ENCODE measurements around the gene THEM5.
"Not testable (repeated sequence)": the region's sequence is repeated elsewhere in the genome, so short reads cannot be mapped to it uniquely, and the experiment has no call there.

The THEM5 gene

GRCh38 chr1:151853411-151853943, at the start of gene THEM5:
THEM5 (minus strand) TSS chr1:151853712; CDS start chr1:151853565, 147 bp downstream.
- H3K27me3 Mint-ChIP-seq = no peaks in the 10 kb centered on the region
- no peak within 1 kb of the TSS for H3K4me3 Mint-ChIP-seq
- H3K36me3 Mint-ChIP-seq (ENCODE audit: low read depth) = peaks cover 11% of the 10 kb centered on the region
- H3K4me1 Mint-ChIP-seq (ENCODE audit: low read depth) = peaks cover 11% of the 10 kb centered on the region
- H3K27ac Mint-ChIP-seq = no peak within 1 kb of the TSS
- H3K9me3 Mint-ChIP-seq = no peaks in the 10 kb centered on the region

- no peak overlapping the region for H3K27ac Mint-ChIP-seq
- H3K4me3 Mint-ChIP-seq = no peak overlapping the region
- peaks cover 85% of the 10 kb centered on the region for H3K36me3 Mint-ChIP-seq (ENCODE audit: low read depth)
- H3K9me3 Mint-ChIP-seq = peaks cover 35% of the 10 kb centered on the region
- no peaks in the 10 kb centered on the region for H3K27me3 Mint-ChIP-seq
- peaks cover 77% of the 10 kb centered on the region for H3K4me1 Mint-ChIP-seq (ENCODE audit: low read depth)
Measured at GRCh38 chr1:151902858-151903257, 49.3 kb upstream of the THEM5 start.

- H3K27me3 Mint-ChIP-seq, H3K27ac Mint-ChIP-seq, H3K4me3 Mint-ChIP-seq: not testable (repeated sequence)
- Mint-ChIP-seq H3K36me3 (ENCODE audit: low read depth) (peaks cover 73% of the 10 kb centered on the region), H3K9me3 (peaks cover 28% of the 10 kb centered on the region), H3K4me1 (ENCODE audit: low read depth) (peaks cover 74% of the 10 kb centered on the region)
Measured at GRCh38 chr1:151900804-151901203, 47.3 kb upstream of the THEM5 start.

DNA sequence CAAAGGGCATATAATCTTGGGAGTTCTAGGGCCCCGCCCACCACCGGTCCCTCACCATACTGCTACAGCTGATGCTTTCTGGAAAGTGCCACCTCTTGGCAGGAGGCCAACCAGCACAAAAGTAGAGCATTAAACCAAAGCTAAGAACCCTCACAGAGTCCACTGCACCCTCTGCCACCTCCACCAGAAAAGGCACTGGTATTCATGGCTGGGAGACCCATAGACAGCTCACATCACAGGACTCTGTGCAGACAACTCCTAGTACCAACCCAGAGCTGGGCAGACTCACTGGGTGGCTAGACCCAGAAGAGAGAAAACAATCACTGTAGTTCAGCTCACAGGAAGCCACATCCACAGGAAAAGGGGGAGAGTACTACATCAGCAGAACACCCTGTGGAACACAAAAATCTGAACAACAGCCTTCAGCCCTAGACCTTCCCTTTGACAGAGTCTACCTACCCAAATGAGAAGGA, 45.0 kb upstream of the THEM5 start:
- H3K4me1 Mint-ChIP-seq (ENCODE audit: low read depth) = peaks cover 51% of the 10 kb centered on the region
- no peaks in the 10 kb centered on the region for H3K27me3 Mint-ChIP-seq
- peak overlapping the region; percentile 83 for H3K27ac Mint-ChIP-seq
- H3K36me3 Mint-ChIP-seq (ENCODE audit: low read depth) = peaks cover 71% of the 10 kb centered on the region
- H3K9me3 Mint-ChIP-seq = peaks cover 24% of the 10 kb centered on the region
- H3K4me3 Mint-ChIP-seq = peak overlapping the region; percentile 63

DNA sequence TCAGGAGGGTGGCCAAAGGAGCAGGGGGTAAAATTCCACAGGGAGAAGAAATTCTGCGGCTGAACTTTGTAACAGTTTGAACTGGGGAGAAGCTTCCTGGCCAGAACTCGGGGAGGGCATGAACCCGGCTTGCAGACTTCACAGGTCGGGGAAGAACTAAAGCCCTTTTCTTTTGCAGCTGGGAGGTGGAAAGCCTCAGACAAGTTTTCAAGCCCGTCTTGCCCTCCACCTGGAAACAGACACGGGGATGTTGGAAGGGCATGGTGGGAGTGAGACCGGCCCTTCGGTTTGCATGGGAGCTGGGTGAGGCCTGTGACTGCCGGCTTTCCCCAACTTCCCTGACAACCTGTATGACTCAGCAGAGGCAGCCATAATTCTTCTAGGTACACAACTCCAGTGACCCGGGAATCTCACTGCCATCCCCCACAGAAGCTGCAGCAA, 44.5 kb upstream of the THEM5 start:
- no peak overlapping the region for H3K27ac Mint-ChIP-seq
- no peaks in the 10 kb centered on the region for H3K27me3 Mint-ChIP-seq
- H3K4me1 Mint-ChIP-seq (ENCODE audit: low read depth) = peaks cover 48% of the 10 kb centered on the region
- peak overlapping the region; percentile 63 for H3K4me3 Mint-ChIP-seq
- H3K36me3 Mint-ChIP-seq (ENCODE audit: low read depth) = peaks cover 73% of the 10 kb centered on the region
- peaks cover 24% of the 10 kb centered on the region for H3K9me3 Mint-ChIP-seq

- H3K36me3 Mint-ChIP-seq (ENCODE audit: low read depth) = peaks cover 64% of the 10 kb centered on the region
- H3K9me3 Mint-ChIP-seq = no peaks in the 10 kb centered on the region
- H3K4me3 Mint-ChIP-seq = no peak overlapping the region
- H3K27ac Mint-ChIP-seq = no peak overlapping the region
- H3K27me3 Mint-ChIP-seq = no peaks in the 10 kb centered on the region
- H3K4me1 Mint-ChIP-seq (ENCODE audit: low read depth) = peaks cover 39% of the 10 kb centered on the region
Measured at GRCh38 chr1:151893176-151893924, 39.8 kb upstream of the THEM5 start.

- Mint-ChIP-seq H3K4me1 (ENCODE audit: low read depth) (peaks cover 28% of the 10 kb centered on the region), H3K36me3 (ENCODE audit: low read depth) (peaks cover 72% of the 10 kb centered on the region), H3K27me3 (no peaks in the 10 kb centered on the region), H3K9me3 (no peaks in the 10 kb centered on the region), H3K4me3 (no peak overlapping the region), H3K27ac (peak overlapping the region; percentile 65)
Measured at GRCh38 chr1:151892190-151892589, 38.7 kb upstream of the THEM5 start.

DNA sequence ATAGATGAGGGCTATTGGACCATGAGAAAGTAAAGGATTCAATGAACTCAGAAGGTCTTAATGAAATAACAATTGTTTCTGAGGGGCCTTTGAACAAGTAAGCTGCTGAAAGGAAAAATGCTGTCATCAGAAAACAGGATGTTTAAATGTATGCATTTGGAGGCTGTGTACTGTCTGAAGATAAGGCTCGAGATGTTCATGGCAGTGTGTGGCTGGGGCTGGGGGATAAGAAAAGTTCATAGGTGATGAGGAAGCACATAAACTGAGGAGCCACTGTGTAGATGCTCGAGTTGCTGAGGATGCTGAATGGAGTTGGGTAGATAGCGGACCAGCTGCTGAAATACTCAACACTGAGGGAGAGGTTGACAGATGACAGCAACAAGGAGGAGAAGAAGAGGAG, 38.0 kb upstream of the THEM5 start:
- H3K36me3 Mint-ChIP-seq (ENCODE audit: low read depth) = peaks cover 76% of the 10 kb centered on the region
- H3K27me3 Mint-ChIP-seq = no peaks in the 10 kb centered on the region
- no peaks in the 10 kb centered on the region for H3K9me3 Mint-ChIP-seq
- peak overlapping the region; percentile 65 for H3K27ac Mint-ChIP-seq
- H3K4me3 Mint-ChIP-seq = no peak overlapping the region
- H3K4me1 Mint-ChIP-seq (ENCODE audit: low read depth) = peaks cover 21% of the 10 kb centered on the region

- no peak overlapping the region for H3K4me3 Mint-ChIP-seq
- H3K4me1 Mint-ChIP-seq (ENCODE audit: low read depth) = peaks cover 23% of the 10 kb centered on the region
- H3K27ac Mint-ChIP-seq = no peak overlapping the region
- no peaks in the 10 kb centered on the region for H3K27me3 Mint-ChIP-seq
- peaks cover 69% of the 10 kb centered on the region for H3K36me3 Mint-ChIP-seq (ENCODE audit: low read depth)
- H3K9me3 Mint-ChIP-seq = no peaks in the 10 kb centered on the region
Measured at GRCh38 chr1:151888972-151889570, 35.6 kb upstream of the THEM5 start.

DNA sequence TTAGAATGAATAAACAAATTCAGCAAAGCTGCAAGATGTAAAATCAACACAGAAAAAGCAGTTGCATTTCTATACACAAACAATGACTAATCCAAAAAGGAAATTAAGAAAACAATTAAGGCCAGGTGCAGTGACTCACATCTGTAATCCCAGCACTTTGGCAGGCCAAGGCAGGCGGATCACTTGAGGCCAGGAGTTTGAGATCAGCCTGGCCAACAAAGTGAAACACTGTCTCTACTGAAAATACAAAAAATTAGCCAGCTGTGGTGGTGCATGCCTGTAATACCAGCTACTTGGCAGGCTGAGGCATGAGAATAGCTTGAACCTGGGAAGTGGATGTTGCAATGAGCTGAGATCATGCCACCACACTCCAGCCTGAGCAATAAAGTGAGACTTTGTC, 33.5 kb upstream of the THEM5 start:
- Mint-ChIP-seq H3K4me3 (no peak overlapping the region), H3K27me3 (no peaks in the 10 kb centered on the region), H3K4me1 (ENCODE audit: low read depth) (peaks cover 15% of the 10 kb centered on the region), H3K27ac (no peak overlapping the region), H3K36me3 (ENCODE audit: low read depth) (peaks cover 58% of the 10 kb centered on the region), H3K9me3 (no peaks in the 10 kb centered on the region)

- Mint-ChIP-seq H3K27ac (no peak overlapping the region), H3K36me3 (ENCODE audit: low read depth) (peaks cover 45% of the 10 kb centered on the region), H3K27me3 (no peaks in the 10 kb centered on the region), H3K4me1 (ENCODE audit: low read depth) (peaks cover 3% of the 10 kb centered on the region), H3K9me3 (no peaks in the 10 kb centered on the region), H3K4me3 (no peak overlapping the region)
Measured at GRCh38 chr1:151885479-151885878, 32.0 kb upstream of the THEM5 start.

- not testable (repeated sequence) for H3K4me1 Mint-ChIP-seq (ENCODE audit: low read depth); H3K27me3 Mint-ChIP-seq; H3K9me3 Mint-ChIP-seq; H3K4me3 Mint-ChIP-seq; H3K27ac Mint-ChIP-seq
- peaks cover 44% of the 10 kb centered on the region for H3K36me3 Mint-ChIP-seq (ENCODE audit: low read depth)
Measured at GRCh38 chr1:151884879-151885278, 31.4 kb upstream of the THEM5 start.

DNA sequence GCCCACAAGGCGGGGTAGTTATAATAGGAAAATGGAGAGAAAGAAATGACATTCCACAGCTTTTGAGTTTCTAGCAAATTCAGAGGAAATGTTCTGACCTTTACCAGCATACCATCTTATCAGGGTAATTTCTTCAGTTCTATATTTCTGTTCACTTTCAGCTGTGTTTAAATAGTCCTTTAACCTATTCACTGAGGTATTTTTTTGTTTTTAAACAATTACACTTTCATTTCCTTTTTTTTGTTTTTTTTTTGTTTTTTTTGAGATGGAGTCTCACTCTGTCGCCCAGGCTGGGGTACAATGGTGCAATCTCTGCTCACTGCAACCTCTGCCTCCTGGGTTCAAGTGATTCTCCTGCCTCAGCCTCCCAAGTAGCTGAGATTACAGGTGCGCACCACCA, 30.9 kb upstream of the THEM5 start:
- H3K27ac Mint-ChIP-seq; H3K4me1 Mint-ChIP-seq (ENCODE audit: low read depth); H3K27me3 Mint-ChIP-seq; H3K4me3 Mint-ChIP-seq; H3K9me3 Mint-ChIP-seq: not testable (repeated sequence)
- H3K36me3 Mint-ChIP-seq (ENCODE audit: low read depth) = peaks cover 42% of the 10 kb centered on the region

GRCh38 chr1:151883898-151884297, 30.4 kb upstream of the THEM5 start:
- H3K27me3 Mint-ChIP-seq; H3K4me1 Mint-ChIP-seq (ENCODE audit: low read depth); H3K4me3 Mint-ChIP-seq; H3K9me3 Mint-ChIP-seq; H3K27ac Mint-ChIP-seq: not testable (repeated sequence)
- peaks cover 37% of the 10 kb centered on the region for H3K36me3 Mint-ChIP-seq (ENCODE audit: low read depth)

- not testable (repeated sequence) for H3K27me3 Mint-ChIP-seq; H3K4me3 Mint-ChIP-seq; H3K9me3 Mint-ChIP-seq; H3K27ac Mint-ChIP-seq; H3K4me1 Mint-ChIP-seq (ENCODE audit: low read depth)
- peaks cover 41% of the 10 kb centered on the region for H3K36me3 Mint-ChIP-seq (ENCODE audit: low read depth)
Measured at GRCh38 chr1:151882918-151883317, 29.4 kb upstream of the THEM5 start.

Measured in stimulated activated naive CD8-positive, alpha-beta T cell treated with anti-CD3 and anti-CD28 coated beads, Interleukin-15, Interleukin-2, amounts not matched to agents 100 ng/mL and 50 ng/mL, for 24 hours (primary cell).